NAMALWA (cell line): ENCODE measurements around the gene ARHGAP42.

Experiments used
- DNase-seq: peaks from one replicate; pipeline ENCODE4 v3.0.0-alpha.2; 2015; ENCODE audit warnings: low spot score

ARHGAP42 gene

DNA sequence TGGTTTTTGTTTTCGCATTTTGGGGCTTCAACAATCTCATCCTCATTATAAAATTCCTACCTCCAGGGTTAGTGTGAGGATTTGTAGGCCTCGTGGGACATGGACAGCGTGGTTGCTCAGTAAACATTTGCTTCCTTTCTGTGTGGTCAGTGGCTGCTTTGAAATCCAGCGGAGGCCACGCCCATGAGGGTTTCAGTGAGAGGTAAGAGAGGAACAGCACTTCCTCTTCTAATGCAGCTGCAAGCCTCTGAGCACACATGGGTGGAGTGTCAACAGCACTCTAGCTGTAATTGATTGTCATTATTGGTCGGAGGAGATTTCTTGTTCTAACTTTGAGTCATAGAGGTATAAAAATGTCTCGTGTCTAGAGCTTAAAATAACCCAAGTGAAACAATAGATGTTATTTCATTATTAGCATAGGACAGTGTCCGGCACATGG is 6.0 kb upstream of the ARHGAP42 start:
- peak; percentile 93 for DNase-seq

DNA sequence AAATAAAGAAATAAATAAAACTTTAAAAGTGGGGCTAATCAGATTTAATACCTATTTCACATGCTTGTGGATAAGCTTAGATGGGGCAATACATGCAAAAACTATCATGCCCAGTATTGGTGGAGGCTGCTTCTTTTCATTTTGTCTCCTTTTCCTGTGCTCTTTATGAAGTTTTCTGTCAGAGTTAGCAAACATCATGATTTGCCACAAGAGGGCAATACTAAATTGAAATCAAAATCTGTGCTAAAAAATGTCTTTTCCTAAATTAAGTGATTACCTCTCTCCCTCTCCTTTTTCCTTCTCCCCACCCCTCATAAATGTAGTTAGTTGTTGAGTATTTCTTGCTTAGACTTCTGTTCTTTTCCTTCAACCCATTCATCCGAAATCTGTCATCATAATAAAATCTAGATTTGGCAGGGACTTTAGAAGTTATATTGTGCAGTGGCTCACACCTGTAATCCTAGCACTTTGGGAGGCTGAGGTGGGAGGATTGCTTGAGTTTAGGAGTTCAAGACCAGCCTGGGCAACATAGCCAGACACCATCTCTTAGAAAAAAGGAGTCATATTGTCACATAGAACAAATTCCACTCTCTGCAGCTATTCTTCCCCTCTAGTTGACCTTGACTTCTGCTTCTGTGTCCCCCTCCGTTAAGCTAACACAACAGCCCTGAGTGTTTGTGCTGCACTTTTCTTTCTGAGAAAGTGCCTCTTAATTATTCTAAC is 4.7 kb upstream of the ARHGAP42 start:
- peak; percentile 66 for DNase-seq

DNA sequence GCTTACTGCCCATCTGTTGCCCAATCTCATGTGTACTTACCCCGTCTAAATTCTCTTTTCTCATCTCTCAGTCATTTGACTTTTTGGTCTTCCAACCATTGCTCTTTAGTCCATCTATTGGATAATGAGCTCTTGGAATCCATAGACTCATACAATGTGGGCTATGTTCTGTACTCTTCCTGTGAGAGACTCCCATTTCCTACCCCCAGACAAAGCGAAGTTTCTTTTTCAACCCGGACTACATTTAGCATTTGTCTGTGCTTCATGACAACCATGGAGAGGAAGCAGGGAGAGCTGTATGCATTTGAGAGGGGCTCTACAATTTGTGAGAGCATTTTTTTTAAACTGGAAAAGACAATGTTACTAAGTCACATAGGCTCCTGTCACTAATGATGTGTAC is 4.0 kb upstream of the ARHGAP42 start:
- no peak for DNase-seq

DNA sequence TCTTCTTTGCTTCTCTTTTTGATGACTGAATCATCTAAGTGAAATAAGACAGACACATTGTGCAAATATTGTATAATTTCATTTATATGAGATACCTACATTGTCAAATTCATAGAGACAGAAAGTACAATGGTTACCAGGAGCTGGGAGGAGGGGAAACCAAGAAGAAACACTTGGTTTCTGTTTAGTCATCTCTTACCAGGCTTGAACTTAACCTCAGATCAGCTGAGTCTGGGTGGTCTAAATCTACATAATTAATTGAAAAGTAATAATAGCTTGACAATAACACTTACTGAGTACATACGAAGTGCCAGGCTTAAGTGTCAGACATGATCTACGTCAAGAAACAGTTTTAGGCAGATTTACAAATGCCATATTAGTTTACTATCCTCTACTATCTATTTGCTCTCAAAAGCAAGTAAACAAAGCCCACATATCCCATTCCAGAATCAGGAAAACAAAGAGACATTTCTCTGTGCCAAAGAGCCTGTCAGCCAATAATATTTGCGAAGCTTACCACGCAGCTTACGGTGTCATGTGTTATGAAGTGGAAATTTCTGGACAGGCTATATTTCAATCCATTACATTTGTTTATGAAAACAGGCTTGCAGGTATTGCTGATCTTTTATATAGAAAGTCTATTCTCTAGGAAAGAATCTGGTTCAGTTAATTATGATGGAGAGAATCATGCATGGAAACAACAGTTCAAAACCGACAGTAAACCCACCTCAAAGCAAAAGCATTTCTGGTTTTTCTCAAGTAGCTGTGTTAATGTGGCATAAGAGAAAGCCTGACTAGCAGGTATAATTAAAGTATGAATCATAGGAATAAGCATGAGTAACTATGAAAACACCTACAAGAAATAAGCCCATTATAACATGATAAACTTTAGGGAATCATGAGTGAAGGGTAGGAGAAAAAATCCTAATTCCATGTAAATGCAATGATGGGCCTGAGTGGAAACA is 2.7 kb upstream of the ARHGAP42 start:
- no peak for DNase-seq

DNA sequence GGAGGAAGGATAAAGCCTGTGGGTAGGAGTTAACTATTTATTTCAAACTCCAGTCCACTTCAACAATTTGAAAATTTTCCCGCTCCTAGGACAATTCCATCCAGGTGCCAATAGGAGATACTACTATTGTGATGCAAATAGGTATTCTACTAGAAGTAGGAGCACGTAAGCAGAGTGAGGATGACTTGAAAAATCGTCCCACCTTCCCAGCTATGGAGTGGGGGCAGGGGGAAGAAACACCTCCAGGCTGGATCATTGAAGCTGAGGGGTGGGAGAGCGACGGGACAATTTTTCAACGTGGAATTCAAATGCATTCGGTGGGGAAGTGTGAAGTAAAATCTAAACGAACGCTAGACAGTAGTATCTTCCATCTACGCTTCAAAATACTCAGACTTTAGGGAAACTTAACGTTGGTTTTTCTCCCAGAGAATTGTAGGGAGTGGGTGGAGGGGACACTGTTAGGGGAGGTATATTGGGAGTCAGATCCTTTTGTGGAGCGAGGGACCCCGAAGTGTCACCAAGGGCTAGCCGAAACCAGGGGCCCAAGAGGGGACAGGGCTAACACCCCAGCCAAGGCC is 523 bp upstream of the ARHGAP42 start:
- no peak for DNase-seq

DNA sequence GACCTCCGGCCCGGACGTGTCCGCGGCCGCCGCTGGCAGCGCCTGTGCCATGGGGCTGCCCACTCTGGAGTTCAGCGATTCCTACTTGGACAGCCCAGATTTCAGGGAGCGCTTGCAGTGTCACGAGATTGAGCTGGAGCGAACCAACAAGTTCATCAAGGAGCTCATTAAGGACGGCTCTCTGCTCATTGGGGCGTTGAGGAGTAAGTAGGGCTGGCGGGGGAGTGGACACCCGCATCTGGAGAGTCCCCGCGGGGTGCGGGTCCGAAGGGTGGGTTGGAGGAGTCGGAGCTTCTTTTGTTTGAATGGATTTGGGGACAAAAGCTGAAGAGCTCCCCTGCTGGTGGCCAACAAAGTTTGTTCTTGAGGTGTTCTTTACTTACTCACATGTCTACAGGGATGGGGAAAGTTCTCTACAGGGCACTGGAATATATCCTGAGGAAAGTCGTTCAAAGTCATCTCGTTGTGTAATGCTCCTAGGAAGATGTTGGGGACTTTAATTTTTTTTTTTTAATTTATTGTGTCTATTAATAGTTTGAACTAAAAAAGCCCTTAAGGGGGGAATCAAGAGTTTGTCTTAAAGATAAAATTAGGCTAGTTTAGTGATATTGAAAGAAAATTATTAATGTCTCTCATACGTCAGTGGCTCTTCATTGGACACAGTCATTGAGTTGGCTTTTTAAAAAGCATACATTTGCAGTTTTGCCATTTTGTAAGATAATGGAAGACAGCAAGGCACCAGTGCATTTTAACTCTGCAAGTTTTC is 725 bp downstream of the ARHGAP42 start:
- DNase-seq, result peak; percentile 73

DNA sequence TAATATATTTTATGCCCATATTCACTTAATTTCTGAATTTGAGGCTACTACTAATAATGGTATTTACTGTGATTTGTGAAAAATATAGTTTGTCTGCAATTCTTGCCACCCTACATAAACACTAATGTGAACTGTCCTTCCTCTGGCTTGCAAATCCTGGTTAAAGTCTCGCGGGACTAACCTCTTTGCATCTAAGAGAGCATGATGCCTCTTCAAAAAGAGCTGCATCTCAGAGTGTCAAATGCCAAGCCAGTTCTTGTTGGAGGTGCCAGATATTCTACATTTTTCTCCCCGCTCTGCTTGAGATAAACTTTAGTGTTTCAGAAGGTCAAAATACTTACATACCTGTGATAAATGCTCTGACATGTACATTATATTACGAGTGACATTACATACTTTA is 2.1 kb downstream of the ARHGAP42 start:
- DNase-seq, result no peak

DNA sequence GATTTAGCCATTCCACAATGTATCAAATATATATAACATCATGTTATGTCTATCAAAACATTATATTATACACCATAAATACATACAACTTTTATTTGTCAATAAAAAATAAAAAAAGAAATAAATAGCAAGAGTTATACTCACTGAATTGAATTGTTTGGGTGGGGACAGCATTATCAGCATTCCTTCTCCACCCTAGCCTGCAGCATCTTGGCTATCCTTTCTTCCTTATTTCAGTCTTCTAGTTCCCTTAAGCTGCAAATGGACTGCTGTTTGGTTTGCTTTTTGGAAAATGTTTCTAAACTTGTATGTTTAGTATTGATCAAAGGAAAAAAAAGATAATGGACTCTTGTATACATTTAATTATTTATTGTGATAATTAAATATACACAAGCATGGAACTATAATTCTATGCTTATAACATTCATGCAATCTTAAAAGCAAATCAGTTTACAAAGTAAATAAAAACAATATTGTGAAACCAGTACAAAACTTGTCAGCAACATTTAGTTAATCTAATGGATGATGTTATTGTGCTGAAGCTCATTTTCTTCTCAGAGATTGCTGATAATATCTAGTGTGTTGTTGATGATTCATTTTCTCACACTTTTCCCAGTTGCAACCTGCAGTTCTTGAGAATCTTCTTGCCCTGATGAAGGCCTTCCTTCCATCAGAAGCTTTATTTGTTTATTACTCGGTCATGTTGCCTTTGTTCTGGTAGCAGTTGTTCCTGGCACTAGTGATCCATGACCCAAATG is 5.0 kb downstream of the ARHGAP42 start:
- DNase-seq, result no peak

DNA sequence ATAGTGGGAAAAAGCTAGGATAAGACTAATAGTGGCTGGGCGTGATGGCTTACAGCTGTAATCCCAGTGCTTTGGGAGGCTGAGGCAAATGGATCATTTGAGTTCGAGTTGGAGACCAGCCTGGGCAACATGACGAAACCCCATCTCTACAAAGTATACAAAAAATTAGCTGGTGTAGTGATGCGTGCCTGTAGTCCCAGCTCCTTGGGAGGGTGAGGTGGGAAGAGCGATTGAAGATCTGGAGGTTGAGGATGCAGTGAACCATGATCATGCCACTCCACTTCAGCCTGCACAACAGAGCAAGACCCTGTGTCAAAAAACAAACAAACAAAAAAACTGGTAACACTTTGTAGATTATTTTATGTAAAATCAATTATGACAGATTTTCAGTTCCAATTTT is 8.8 kb downstream of the ARHGAP42 start:
- no peak for DNase-seq

DNA sequence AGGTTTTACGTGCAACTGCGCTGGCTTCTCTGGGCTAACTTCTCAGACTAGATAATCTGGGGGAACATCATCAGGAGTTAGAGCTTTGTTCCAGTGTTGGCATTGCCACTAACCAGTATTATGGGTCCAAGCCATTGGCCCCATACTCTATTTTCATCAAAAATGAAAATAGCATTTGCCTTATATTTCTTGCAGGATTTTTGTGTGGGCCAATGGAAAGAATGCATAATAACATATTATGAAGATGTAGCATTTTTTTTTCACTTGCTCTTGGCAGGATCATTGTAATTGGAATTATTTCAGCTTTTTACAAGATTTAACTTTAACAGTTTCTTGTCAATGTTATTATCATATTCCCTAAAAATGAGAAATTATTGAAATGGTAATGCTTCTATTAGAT is 16.1 kb downstream of the ARHGAP42 start:
- no peak for DNase-seq

DNA sequence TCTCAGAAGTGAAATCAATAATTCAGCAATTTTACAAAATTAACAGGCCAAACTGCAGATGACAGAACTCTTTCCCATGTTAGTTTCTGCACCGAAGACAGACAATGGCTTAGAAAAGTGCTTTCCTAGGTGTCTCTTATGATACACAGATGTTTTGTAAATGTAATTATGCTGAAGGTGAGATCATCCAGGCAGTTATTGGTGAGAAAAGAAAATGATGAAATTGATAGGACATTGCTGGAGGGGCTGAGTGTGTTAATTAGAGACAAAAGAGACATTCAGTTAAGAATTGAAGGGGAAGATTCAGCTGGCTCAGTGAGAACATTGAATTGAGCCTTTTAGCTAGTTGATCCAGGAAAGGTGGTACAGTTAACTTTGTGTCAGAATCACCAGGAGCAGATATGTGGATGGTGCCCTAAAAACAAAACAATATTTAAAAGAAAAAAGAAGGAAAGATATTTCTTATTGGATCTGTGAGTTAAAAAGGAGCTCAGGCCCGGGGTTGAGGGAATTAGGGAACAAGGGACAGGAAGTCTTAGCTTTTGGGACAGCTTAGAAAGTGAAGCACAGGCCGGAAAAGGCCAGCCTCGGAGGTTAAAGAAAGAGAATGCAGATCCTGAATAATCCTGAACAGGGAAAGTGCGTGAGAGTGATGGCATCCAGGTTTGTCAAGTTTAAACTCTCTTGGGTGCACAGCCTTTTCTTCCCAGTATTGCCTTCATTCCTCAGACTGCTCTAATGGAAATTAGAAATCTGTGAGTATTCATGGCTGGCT is 16.9 kb downstream of the ARHGAP42 start:
- no peak for DNase-seq

DNA sequence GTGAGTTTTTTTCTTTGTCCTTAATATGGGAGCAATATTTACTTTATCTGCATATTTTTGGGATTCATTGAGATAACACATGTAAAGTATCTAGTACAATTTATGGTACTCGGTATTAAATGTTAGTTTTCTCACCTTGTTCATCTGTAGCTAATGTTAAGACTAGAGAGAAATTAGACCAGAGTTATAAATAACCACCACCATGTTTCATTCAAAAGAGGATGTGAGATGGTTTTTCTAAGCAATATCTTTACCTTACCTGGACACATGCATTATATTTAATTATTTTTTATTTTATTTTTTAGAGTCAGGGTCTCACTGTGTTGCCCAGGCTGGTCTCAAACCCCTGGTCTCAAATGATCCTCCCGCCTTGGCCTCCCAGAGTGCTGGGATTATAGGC is 18.4 kb downstream of the ARHGAP42 start:
- no peak for DNase-seq

DNA sequence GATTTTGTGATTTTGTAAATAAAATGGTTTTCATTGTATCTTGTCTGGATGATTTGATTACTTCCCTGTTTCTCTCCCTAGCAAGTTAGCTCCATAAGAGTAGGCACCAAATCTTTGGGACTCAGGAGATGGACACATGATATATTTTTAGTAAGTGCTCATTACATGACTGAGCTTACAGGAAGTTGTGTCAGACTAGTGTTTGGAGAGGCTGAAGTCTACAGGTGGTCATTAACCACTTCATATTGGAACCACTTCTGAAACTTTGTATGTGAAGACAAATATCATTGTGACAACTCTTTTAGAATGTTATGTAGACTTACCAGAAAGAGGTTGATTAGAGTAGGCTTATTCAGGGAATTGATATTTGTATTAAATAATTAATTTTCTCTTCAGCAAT is 19.1 kb downstream of the ARHGAP42 start:
- no peak for DNase-seq

DNA sequence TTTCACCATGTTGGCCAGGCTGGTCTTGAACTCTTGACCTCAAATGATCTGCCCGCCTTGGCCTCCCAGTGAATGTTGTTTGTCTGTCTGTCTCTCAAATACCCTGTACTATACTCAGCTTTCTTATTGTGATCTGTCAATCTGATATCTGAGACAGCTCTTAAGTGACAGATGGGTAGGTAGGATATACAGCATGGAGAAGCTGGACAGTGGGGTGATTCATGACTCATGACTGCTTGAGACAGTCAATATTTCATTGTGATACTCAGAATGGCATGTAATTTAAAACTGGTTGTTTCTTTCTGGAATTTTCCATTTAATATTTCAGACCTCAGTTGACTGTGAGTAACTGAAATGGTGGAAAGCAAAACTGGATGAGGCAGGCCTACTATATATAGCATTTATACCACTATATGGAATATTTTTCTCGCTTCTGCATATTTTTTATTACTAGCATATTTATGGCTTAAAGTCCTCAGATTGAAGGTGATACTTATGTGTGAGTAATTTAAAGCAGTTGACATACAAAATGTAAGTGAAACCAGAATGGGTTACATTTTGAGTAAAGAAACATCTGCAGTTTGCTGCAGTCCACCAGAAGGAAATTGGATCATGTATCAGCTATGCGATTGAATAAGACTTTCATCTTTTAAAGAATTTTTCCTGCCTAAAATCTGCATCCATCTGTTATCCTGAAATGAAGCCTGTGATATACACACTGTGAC is 22.3 kb downstream of the ARHGAP42 start:
- no peak for DNase-seq

DNA sequence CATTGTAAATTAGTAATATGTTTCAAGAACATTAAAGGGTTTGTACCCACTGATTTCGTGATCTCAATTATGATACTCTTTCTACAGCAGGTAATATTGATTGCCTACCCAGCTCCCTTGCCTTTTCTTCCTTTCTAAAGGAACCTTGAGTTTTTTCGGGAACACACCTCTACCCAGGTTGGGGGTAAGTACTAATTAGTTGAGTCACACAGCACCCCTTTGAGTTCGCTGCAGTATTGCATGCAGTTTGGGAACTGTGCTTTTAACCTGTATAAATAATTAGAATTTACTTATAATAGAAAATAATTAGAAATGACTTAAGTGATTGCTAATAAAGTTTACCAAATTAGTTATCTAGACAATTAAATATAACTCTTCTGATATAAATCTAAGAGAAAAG is 24.9 kb downstream of the ARHGAP42 start:
- DNase-seq, result no peak

DNA sequence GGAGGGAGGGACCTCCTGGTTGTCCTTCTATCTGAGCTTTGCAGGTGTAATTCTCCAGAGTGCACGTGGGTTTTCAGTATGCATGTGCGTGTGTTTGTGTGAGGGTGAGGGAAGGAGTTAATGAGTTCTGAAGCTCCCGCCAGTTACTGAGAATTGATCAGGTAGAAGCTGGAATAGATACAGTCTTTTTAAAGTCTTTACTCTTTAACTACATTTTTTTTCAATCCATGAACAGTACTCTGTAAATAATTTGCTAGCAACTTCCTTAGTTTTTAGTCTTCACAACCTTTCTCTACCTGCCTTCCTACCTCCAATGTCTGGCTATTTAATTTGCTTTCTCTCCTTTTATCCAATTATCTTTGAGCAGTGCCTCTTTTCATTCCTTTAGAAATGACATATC is 25.5 kb downstream of the ARHGAP42 start:
- no peak for DNase-seq

DNA sequence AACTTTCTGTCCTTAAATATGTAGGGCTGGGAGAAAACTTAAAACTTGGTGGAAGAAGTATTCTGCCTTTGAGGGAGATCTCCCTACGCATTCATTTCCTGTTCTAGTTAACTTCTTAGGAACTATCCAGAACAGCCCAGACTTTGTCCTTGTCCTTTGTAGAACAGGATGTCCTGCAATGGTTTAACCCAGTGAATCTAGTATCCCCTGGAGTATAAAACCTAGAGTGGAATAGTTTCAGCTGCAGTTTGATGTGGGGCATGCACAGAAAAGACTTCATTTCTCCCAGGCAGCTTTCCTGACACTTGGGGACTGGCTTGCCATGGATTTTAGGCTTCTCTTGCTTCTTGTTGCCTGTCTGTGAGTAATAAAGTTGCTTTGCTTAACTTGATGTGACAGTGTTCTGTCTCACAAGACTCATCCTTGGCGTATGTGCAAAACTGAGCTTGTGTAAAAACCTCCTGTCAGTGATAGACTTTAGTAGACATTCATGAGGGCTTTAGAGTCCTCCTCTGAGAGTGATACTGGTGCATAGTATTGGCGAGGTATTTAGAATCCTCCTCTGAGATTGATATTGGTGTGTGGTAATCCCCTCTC is 28.2 kb downstream of the ARHGAP42 start:
- no peak for DNase-seq

DNA sequence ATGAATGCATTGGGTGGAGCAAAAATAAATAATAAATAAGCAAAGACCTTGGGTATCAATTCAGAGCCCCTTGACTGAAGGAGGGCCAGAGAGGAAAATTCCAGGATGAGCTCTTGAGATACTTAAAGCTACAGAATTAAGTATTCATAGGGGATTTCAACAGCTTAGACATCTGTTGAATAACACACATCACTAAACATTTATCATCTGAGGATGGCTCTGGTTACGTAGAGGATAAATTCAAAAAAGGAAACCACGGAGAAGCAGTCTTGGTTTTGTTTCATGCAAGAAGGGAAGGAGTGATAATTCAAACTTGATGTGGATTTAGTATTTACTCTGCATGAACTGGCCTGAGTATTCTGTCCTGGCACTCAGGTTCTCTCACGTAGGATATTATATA is 29.8 kb downstream of the ARHGAP42 start:
- DNase-seq, result no peak

DNA sequence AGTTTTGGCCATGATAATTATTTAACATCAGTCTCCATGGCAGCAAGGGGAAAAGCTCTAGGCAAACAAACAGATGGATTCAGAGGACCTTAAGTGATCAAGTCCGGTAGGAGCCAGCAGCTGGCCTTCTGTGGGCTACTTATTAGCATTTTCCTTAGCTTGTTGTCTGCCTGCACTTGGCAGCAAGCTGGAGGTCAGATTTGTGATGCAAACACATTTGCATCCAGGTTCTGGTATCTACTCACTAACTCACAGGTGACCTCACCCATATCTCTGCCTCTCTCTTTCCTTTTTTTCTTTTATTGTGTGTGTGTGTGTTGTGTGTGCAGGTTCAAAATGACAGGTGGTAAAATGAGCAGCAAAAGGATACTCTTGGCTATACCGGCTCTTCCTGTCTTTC is 32.3 kb downstream of the ARHGAP42 start:
- no peak for DNase-seq

DNA sequence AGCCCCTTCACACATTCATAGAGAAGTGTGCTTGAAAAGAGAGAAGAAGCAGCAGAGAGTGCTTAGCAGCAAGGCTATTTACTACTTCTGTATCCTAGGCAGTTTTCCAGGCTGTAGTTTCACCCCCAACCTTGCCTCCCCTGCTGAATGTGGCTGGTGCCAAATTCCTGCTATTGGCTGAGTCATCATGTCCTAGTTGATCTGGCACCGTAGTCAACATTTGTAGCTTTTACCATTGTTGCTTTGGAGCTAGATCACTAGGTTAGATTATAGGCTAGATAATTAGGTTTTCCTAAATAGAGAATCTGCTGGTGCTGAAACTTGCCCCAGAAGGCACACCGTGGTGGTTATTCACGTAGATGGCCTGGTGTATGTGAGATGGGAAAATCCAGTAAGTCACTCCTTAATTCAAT is 32.7 kb downstream of the ARHGAP42 start:
- no peak for DNase-seq
